ENCODE measurements around the gene SUFU. TPM values are rescaled to one million over a fixed set of nuclear protein-coding genes. Genes with fewer than 3 reads are reported as not detected.

The SUFU gene
- total and polyA plus RNA-seq, 2 of the 8 experiments (the other 6 are each of a cell fraction or from before 2014, with no cell fraction given), result 7.0 to 10.8 TPM

- no peaks in the 10 kb centered on the region for H4K20me1 ChIP-seq (replicated peaks in 1 of 2; ENCODE audit: control insufficient read depth in 1 of 2, insufficient read depth in 2 of 2, low read length in 2 of 2)
Observed at GRCh38 chr10:102462512-102463054, 41.2 kb upstream of the SUFU start.

More at GRCh38 chr10:102462512-102463054, 41.2 kb upstream of the SUFU start:
- Histone ChIP-seq H2AFZ (ENCODE audit: low read length) (no peak overlapping the region), H3K9me3 (ENCODE audit: insufficient read depth in 2 of 2, low read depth in 1 of 2, low read length in 1 of 2) (no peaks in the 10 kb centered on the region), H2BK20ac (ENCODE audit: low read length) (no peak overlapping the region), H3K23me2 (ENCODE audit: low read depth, low read length) (peaks cover 5% of the 10 kb centered on the region; the same call in 1 of the 2 replicates), H2BK15ac (ENCODE audit: low read length) (no peak overlapping the region), H3K79me2 (ENCODE audit: control insufficient read depth in 1 of 2, insufficient read depth in 2 of 2, low read length in 2 of 2) (no peaks in the 10 kb centered on the region), H4K8ac (ENCODE audit: extremely low read depth, insufficient read depth, low read length) (no peak overlapping the region), H3K4me1 (replicated peaks in 1 of 4; ENCODE audit: control insufficient read depth in 3 of 4, insufficient read depth in 4 of 4, low read length in 3 of 4) (peaks cover 8 to 24% (median 14%) of the 10 kb centered on the region in 4 experiments), H2BK5ac (ENCODE audit: low read depth, low read length) (no peak overlapping the region), H3K79me1 (ENCODE audit: low read depth, low read length) (no peaks in the 10 kb centered on the region; the same call in 1 of the 2 replicates), H3K4me2 (ENCODE audit: insufficient read depth in 1 of 2, low read depth in 2 of 2, low read length in 2 of 2) (peak overlapping the region; percentile 75 to 94), H3K23ac (ENCODE audit: insufficient read length) (no peak overlapping the region), H3K36me3 (ENCODE audit: control insufficient read depth in 2 of 4, insufficient read depth in 4 of 4, low read length in 3 of 4) (no peaks in the 10 kb centered on the region), H2BK120ac (replicated peaks; ENCODE audit: low read depth, low read length) (no peak overlapping the region), H3K4ac (replicated peaks; ENCODE audit: insufficient read length, low read depth, low read length) (no peak overlapping the region), H3K4me3 (ENCODE audit: extremely low read depth in 1 of 4, insufficient read depth in 2 of 4, low read depth in 3 of 4, low read length in 4 of 4) (peak overlapping the region in 2 of 4 experiments; percentile 14 to 75; a peak in 4 of 8 replicates), H3K9ac (replicated peaks in 1 of 4; ENCODE audit: extremely low read depth in 1 of 4, low read depth in 3 of 4, low read length in 3 of 4) (0 out of 7 replicates have a peak overlapping the region, but pooled peaks of 1 of the 4 experiments have one; percentile 53), H3K27ac (ENCODE audit: low read depth, low read length) (no peak overlapping the region), H2AK5ac (ENCODE audit: low read depth, low read length) (no peak overlapping the region), H4K91ac (replicated peaks; ENCODE audit: insufficient read length, low read length) (no peak overlapping the region), H4K5ac (ENCODE audit: insufficient read length, low read depth, low read length) (no peak overlapping the region), H3K27me3 (replicated peaks in 1 of 4; ENCODE audit: control insufficient read depth in 3 of 4, extremely low read depth in 1 of 4, insufficient read depth in 3 of 4, low read length in 3 of 4) (peaks cover 0 to 5% (median 0%) of the 10 kb centered on the region in 4 experiments; a peak in 1 of 7 replicates), H3K18ac (ENCODE audit: extremely low read depth, low read length) (no peak overlapping the region), H2BK12ac (ENCODE audit: low read depth, low read length) (no peak overlapping the region), H3K56ac (replicated peaks; ENCODE audit: insufficient read length, low read depth, low read length) (no peak overlapping the region), H3K14ac (ENCODE audit: insufficient read length) (no peak overlapping the region)
- ChIA-PET POLR2A (ENCODE audit: partially characterized antibody) (interaction anchor here (0.7 to 5.7 kb wide), 12 partner anchors 9 to 306 kb away, joined by 3 to 69 read pairs (median 6); partner anchors contain the start of genes C10orf95, CUEDC2 and FBXL15), CTCF (ENCODE audit: partially characterized antibody) (interaction anchor here (0.7 to 4.7 kb wide), 23 partner anchors 13 to 231 kb away, joined by 3 to 40 read pairs (median 4); partner anchors contain the start of genes C10orf95, CUEDC2 and FBXL15)
- WGBS, 2 experiments (ENCODE audit: extremely low coverage in 1 of 2, insufficient coverage in 1 of 2, insufficient read length in 1 of 2, insufficient replicate concordance in 2 of 2, low coverage in 1 of 2, low lambda C conversion rate in 2 of 2, missing lambda C conversion rate in 1 of 2), result 78% methylated on average over 6 of the region's 6 CpGs; no CpG with 5 or more reads in 1 of the 2 experiments
- TF ChIP-seq RBBP5 (IDR thresholded peaks at IDR 0.05; ENCODE audit: borderline replicate concordance, low read depth, low read length) (0 out of 2 replicates have a peak, but pooled peaks have one; percentile 15), CEBPB (IDR thresholded peaks at IDR 0.05; ENCODE audit: low read depth, low read length) (no peak)
- FAIRE-seq (no peak), DNase-seq (ENCODE audit: low read depth in 1 of 2, low spot score in 2 of 2) (peak in 1 of 2 experiments; percentile 52)

Data from H1 (cell line).